Heart left ventricle (tissue), 13 donors: ENCODE measurements around the gene LSR.

Experiments used
- CTCF ChIP-seq, 12 donors: fragments of 200-600 bp; sonication (generic) in 4 of 12; IDR thresholded peaks; one replicate each; pipeline versions ENCODE4 v1.5.0 to v1.8.0; 2018 to 2022; ENCODE audit warnings: antibody characterized with exemption in 12 of 12, mild to moderate bottlenecking in 5 of 12
- POLR2A ChIP-seq, 2 donors: fragments of 450-650 bp; IDR thresholded peaks; one replicate each; pipeline ENCODE4 v1.6.1; 2017; ENCODE audit warnings: antibody characterized with exemption in 2 of 2, mild to moderate bottlenecking in 2 of 2, moderate library complexity in 2 of 2
- donor health status: ischemic (EF 13 %, LVEDD 7.1; RV severe dilation, severe dysfunction).
- donor health status: DM: no; HTN: yes; CAD: no.
- donor health status: DM: no; HTN: no; CAD: no.
- donor health status: ischemic (EF 25% LVEDD 6.9; RV normal size, moderate dysfunction).
- donor health status: ischemic (EF 25% LVEDD 5.7; RV mildly dilated, moderate dysfunction).
- donor health status: ischemic (EF 35%, LVEDD 5.7; RV mildly dilated, moderate dysfunction).
- donor health status: nonischemic (EF 11% LVEDD 7.7; RV severe dilation, severe dysfunction).
- donor health status: DM: yes; HTN: yes; CAD: no.
- donor health status: PGD.
- donor health status: ischemic (EF 29% LVEDD 5.4; RV normal size, mild dysfunction).
- donor health status: nonischemic (EF 23%, LVEDD 6.1; RV moderate dilation, normal function).

GRCh38 chr19:35267818-35268535, 19.2 kb downstream of the LSR start:
- TF ChIP-seq CTCF (IDR thresholded peaks at IDR 0.05), result no peak
- TF ChIP-seq POLR2A (IDR thresholded peaks at IDR 0.05), result peak; percentile 36 to 77
